ENCODE data around the gene MARCHF3.

- no peak for TF ChIP-seq CTCF (IDR thresholded peaks at IDR 0.05)
- TF ChIP-seq POLR2A (IDR thresholded peaks at IDR 0.05), result no peak
These were observed 158.9 kb downstream of the MARCHF3 start for GRCh38 chr5:126871441-126871840.
